PC-3 (cell line): Measurements from ENCODE around the gene MAML2. TPM values are rescaled to one million over a fixed set of nuclear protein-coding genes. Genes with fewer than 3 reads are reported as not detected.
A peak's percentile ranks its signal among the peaks of the same experiment; 100 is the strongest.

Experiments used
- ATAC-seq: fragments of 200-7000 bp; cut with Tn5 transposase; 2 replicates; pipeline ENCODE4 v1.9.1; 2020; ENCODE audit warnings: mild to moderate bottlenecking, moderate library complexity
- BruUV-seq: library from RNA; stranded (reverse); fragments of 400-500 nt; replicated peaks from 2 replicates; lab custom pipeline; 2021; lab: Mats Ljungman, UMichigan
- CTCF ChIA-PET: fragments of 300-600 bp; sonication (Branson Sonifier 250); formaldehyde crosslinking; loops from one replicate; lab custom pipeline; 2022; ENCODE audit warnings: antibody characterized with exemption; lab: Charles Lee
- POLR2A ChIA-PET: fragments of 300-600 bp; sonication (Branson Sonifier 250); formaldehyde crosslinking; loops from one replicate; lab custom pipeline; 2022; ENCODE audit warnings: antibody characterized with exemption; ENCODE audit not compliant: unreplicated experiment; lab: Charles Lee
- DNase-seq: peaks from one replicate; pipeline ENCODE4 v3.0.0-alpha.2; 2015
- H2AFZ ChIP-seq: fragments of 300-600 bp; sonication (generic); 2 replicates; pipeline ENCODE4 v1.6.0; 2016; ENCODE audit warnings: antibody characterized with exemption, low read length
- H3F3A ChIP-seq: fragments of 300-600 bp; sonication (generic); one replicate; pipeline ENCODE4 v1.6.0; 2017; ENCODE audit warnings: antibody characterized with exemption, low read length, control low read depth, mild to moderate bottlenecking; ENCODE audit not compliant: unreplicated experiment
- H3K27ac ChIP-seq: fragments of 300-600 bp; sonication (generic); 2 replicates; pipeline ENCODE4 v1.5.1; 2016; ENCODE audit warnings: mild to moderate bottlenecking, low read length
- H3K27me3 ChIP-seq: fragments of 300-600 bp; sonication (generic); 2 replicates; pipeline ENCODE4 v1.6.1; 2016; ENCODE audit warnings: low read length, mixed read lengths
- H3K36me3 ChIP-seq: fragments of 300-600 bp; sonication (generic); 2 replicates; pipeline ENCODE4 v1.6.1; 2016; ENCODE audit warnings: low read depth, mixed run types, low read length, mixed read lengths
- H3K4me1 ChIP-seq: fragments of 300-600 bp; sonication (generic); 2 replicates; pipeline ENCODE4 v1.5.1; 2016; ENCODE audit warnings: low read length; ENCODE audit not compliant: insufficient read depth
- H3K4me2 ChIP-seq: fragments of 300-600 bp; sonication (generic); 2 replicates; pipeline ENCODE4 v1.6.0; 2016; ENCODE audit warnings: low read length
- H3K4me3 ChIP-seq: fragments of 300-600 bp; sonication (generic); 2 replicates; pipeline ENCODE4 v1.5.1; 2016; ENCODE audit warnings: mild to moderate bottlenecking, low read length, mixed read lengths
- H3K79me2 ChIP-seq: fragments of 300-600 bp; sonication (generic); 2 replicates; pipeline ENCODE4 v1.6.1; 2017; ENCODE audit warnings: low read length, mixed read lengths
- H3K9ac ChIP-seq: fragments of 300-600 bp; sonication (generic); 2 replicates; pipeline ENCODE4 v1.6.0; 2016; ENCODE audit warnings: mild to moderate bottlenecking, low read length
- H3K9me2 ChIP-seq: fragments of 300-600 bp; sonication (generic); replicated peaks from 2 replicates; pipeline ENCODE4 v1.6.1; 2016; ENCODE audit warnings: mixed run types, low read length, mixed read lengths
- H3K9me3 ChIP-seq: fragments of 300-600 bp; sonication (generic); 2 replicates; pipeline ENCODE4 v1.6.1; 2016; ENCODE audit warnings: low read length, mixed read lengths
- H4K20me1 ChIP-seq: fragments of 300-600 bp; sonication (generic); 2 replicates; pipeline ENCODE4 v1.6.1; 2016; ENCODE audit warnings: low read length, mixed read lengths
- CTCF ChIP-seq: fragments of 300-600 bp; sonication (generic); conservative IDR thresholded peaks from 2 replicates; pipeline ENCODE4 v1.5.1; 2017; ENCODE audit warnings: antibody characterized with exemption, low read depth, mild to moderate bottlenecking, low read length
- EZH2 ChIP-seq: fragments of 300-600 bp; sonication (generic); IDR thresholded peaks from one replicate; pipeline ENCODE4 v1.6.1; 2017; ENCODE audit warnings: antibody characterized with exemption, mild to moderate bottlenecking, low read length; ENCODE audit not compliant: unreplicated experiment
- EZH2phosphoT487 ChIP-seq: fragments of 300-600 bp; sonication (generic); IDR thresholded peaks from 2 replicates; pipeline ENCODE4 v1.6.1; 2018; ENCODE audit warnings: mild to moderate bottlenecking, antibody characterized with exemption, low read length, borderline replicate concordance
- intact Hi-C: fragments of 100-400 bp; cut with micrococcal nuclease; formaldehyde crosslinking; loops from 2 replicates; pipeline ENCODE4 v1.9.0; 2023
- total RNA-seq: library from RNA; depleted of rRNA; stranded (reverse); fragments of >200 nt; gene quantifications from 2 replicates; pipeline ENCODE4 v1.2.3, GENCODE V29; 2014

MAML2 gene
- total RNA-seq, 1 experiment from 2014 or later: 10.9 TPM

GRCh38 chr11:96337541-96338431 is 5.2 kb downstream of the MAML2 start:
- DNase-seq (no peak), ATAC-seq (no peak)
- H3F3A ChIP-seq: no peaks in the 10 kb centered on the region
- H3K27ac ChIP-seq: no peak overlapping the region
- H3K4me1 ChIP-seq: peaks cover 36% of the 10 kb centered on the region
- BruUV-seq: no TSS peak
- peak overlapping the region; percentile 90 for H3K4me2 ChIP-seq
- no peaks in the 10 kb centered on the region for H3K9me2 ChIP-seq
- H4K20me1 ChIP-seq: no peaks in the 10 kb centered on the region
- H3K9ac ChIP-seq: no peak overlapping the region
- no peaks in the 10 kb centered on the region for H3K9me3 ChIP-seq
- H3K4me3 ChIP-seq: no peak overlapping the region
- CTCF ChIA-PET: interaction anchor here (0.6 kb wide), 1 partner anchor 488 kb away, joined by 3 read pairs; no protein-coding TSS in a partner anchor
- TF ChIP-seq EZH2phosphoT487 (no peak), CTCF (no peak), EZH2 (no peak)
- no peak overlapping the region for H2AFZ ChIP-seq
- intact Hi-C loops: no loop called here
- peaks cover 82% of the 10 kb centered on the region for H3K79me2 ChIP-seq
- no peaks in the 10 kb centered on the region for H3K27me3 ChIP-seq
- POLR2A ChIA-PET: interaction anchor here (0.6 kb wide), 1 partner anchor 413 kb away, joined by 4 read pairs; no protein-coding TSS in a partner anchor
- peaks cover 5% of the 10 kb centered on the region; the same call in 1 of the 2 replicates for H3K36me3 ChIP-seq

- H3K36me3 ChIP-seq: peaks cover 5% of the 10 kb centered on the region; the same call in 1 of the 2 replicates
- 0 out of 2 replicates have a peak, but pooled peaks cover 3% of the 10 kb centered on the region for H3K9me2 ChIP-seq
- ChIA-PET CTCF (no interaction called here), POLR2A (interaction anchor here (0.6 kb wide), 1 partner anchor 20 kb away, joined by 3 read pairs; no protein-coding TSS in a partner anchor)
- H3K27ac ChIP-seq: no peak overlapping the region
- BruUV-seq: no TSS peak
- no peaks in the 10 kb centered on the region for H3K9me3 ChIP-seq
- H3F3A ChIP-seq: no peaks in the 10 kb centered on the region
- H2AFZ ChIP-seq: no peak overlapping the region
- TF ChIP-seq EZH2phosphoT487: no peak
- no peak for TF ChIP-seq EZH2
- TF ChIP-seq CTCF: no peak
- intact Hi-C loops: no loop called here
- ATAC-seq: no peak
- no peak overlapping the region for H3K4me2 ChIP-seq
- peaks cover 31% of the 10 kb centered on the region for H3K4me1 ChIP-seq
- peaks cover 74% of the 10 kb centered on the region for H3K79me2 ChIP-seq
- no peak overlapping the region for H3K4me3 ChIP-seq
- DNase-seq: no peak
- H3K27me3 ChIP-seq: no peaks in the 10 kb centered on the region
- H3K9ac ChIP-seq: no peak overlapping the region
- H4K20me1 ChIP-seq: no peaks in the 10 kb centered on the region
These were observed 7.6 kb downstream of the MAML2 start for GRCh38 chr11:96335388-96335787.
